ENCODE data around the gene CISH.
A peak's percentile ranks its signal among the peaks of the same experiment; 100 is the strongest.

DNA sequence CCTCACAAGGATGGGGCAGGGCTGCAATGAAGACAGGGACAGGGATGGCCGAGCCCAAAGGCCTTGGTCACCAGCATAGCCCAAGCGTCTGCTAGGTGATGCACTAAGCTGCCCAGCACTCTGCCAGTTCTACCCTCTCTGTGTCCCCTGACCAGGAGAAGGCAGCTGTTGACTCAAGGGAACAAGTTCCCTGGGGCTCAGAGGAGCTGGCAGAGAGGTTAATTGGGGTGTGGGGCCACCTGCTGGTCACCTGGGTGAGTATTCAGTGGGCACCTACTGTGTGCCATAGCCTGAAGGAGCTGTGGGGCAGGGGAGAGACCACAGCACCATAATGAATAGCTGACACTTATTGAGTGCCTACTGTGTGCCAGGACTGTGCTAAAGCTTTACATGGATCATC, 41.1 kb upstream of the CISH start:
- TF ChIP-seq, protein P1, sequence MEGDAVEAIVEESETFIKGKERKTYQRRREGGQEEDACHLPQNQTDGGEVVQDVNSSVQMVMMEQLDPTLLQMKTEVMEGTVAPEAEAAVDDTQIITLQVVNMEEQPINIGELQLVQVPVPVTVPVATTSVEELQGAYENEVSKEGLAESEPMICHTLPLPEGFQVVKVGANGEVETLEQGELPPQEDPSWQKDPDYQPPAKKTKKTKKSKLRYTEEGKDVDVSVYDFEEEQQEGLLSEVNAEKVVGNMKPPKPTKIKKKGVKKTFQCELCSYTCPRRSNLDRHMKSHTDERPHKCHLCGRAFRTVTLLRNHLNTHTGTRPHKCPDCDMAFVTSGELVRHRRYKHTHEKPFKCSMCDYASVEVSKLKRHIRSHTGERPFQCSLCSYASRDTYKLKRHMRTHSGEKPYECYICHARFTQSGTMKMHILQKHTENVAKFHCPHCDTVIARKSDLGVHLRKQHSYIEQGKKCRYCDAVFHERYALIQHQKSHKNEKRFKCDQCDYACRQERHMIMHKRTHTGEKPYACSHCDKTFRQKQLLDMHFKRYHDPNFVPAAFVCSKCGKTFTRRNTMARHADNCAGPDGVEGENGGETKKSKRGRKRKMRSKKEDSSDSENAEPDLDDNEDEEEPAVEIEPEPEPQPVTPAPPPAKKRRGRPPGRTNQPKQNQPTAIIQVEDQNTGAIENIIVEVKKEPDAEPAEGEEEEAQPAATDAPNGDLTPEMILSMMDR (conservative IDR thresholded peaks at IDR 0.05; ENCODE audit: low read depth, low read length), result peak; percentile 81
- no peak for TF ChIP-seq EZH2 (IDR thresholded peaks at IDR 0.05; ENCODE audit: low read length, unreplicated experiment)

Measured in PC-3 (cell line).